ENCODE measurements around the gene SSH2.
"Not testable (repeated sequence)": the region's sequence is repeated elsewhere in the genome, so short reads cannot be mapped to it uniquely, and the experiment has no call there.

The SSH2 gene, protein sequence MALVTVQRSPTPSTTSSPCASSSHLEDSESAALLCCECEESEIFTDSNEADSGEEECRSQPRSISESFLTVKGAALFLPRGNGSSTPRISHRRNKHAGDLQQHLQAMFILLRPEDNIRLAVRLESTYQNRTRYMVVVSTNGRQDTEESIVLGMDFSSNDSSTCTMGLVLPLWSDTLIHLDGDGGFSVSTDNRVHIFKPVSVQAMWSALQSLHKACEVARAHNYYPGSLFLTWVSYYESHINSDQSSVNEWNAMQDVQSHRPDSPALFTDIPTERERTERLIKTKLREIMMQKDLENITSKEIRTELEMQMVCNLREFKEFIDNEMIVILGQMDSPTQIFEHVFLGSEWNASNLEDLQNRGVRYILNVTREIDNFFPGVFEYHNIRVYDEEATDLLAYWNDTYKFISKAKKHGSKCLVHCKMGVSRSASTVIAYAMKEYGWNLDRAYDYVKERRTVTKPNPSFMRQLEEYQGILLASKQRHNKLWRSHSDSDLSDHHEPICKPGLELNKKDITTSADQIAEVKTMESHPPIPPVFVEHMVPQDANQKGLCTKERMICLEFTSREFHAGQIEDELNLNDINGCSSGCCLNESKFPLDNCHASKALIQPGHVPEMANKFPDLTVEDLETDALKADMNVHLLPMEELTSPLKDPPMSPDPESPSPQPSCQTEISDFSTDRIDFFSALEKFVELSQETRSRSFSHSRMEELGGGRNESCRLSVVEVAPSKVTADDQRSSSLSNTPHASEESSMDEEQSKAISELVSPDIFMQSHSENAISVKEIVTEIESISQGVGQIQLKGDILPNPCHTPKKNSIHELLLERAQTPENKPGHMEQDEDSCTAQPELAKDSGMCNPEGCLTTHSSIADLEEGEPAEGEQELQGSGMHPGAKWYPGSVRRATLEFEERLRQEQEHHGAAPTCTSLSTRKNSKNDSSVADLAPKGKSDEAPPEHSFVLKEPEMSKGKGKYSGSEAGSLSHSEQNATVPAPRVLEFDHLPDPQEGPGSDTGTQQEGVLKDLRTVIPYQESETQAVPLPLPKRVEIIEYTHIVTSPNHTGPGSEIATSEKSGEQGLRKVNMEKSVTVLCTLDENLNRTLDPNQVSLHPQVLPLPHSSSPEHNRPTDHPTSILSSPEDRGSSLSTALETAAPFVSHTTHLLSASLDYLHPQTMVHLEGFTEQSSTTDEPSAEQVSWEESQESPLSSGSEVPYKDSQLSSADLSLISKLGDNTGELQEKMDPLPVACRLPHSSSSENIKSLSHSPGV (N-terminal part only)

GRCh38 chr17:29929533-29930408, at the start of gene SSH2:
Gene SSH2, minus strand, starts transcription at chr17:29930228. Its CDS starts 228 bp downstream, at chr17:29930000.
- peak; percentile 69 to 71 for DNase-seq (ENCODE audit: low read depth in 2 of 2)

DNA sequence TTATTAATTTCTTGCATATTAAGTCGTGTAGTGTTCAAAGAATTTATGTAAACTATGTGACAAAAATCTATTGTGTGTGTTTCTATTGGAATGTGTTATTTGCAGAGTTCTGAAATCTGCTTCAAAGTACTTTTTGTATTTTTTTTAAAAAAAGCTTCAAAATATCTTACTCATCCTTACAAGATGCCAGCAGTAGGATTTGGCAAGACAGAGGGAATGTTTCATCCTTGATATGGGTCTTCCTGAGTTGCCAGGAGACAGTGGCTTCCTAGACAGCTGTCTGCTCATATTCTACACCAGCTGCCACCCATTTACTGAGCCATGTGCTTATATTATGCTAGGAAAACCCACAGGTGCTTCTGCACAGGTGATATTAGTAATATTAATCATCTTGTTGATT, 47.8 kb upstream of the SSH2 start:
- no peak for DNase-seq (ENCODE audit: low read depth in 2 of 2)

GRCh38 chr17:29973005-29973404, 43.0 kb upstream of the SSH2 start:
- no peak for DNase-seq (ENCODE audit: low read depth in 2 of 2)

GRCh38 chr17:29972277-29972676, 42.2 kb upstream of the SSH2 start:
- no peak for DNase-seq (ENCODE audit: low read depth in 2 of 2)

DNA sequence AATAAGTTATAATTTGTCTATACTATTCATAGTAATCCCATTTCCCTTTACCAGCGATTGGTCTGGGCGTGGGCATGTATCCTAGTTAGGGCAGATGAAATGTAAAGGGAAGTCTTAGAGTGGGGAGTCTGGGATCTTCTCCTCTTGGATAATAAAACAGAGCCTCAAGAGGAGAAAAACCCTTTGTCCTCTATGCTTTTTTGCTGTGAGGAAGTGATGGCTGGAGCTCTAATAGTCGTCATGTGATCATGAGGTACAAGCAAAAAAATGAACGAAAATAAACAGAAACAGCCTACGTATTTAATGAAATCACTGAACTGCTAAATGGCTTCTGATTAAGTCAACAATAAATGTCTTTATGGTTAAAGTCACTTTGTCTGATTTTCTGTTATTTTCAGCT, 38.2 kb upstream of the SSH2 start:
- no peak for DNase-seq (ENCODE audit: low read depth in 2 of 2)

DNA sequence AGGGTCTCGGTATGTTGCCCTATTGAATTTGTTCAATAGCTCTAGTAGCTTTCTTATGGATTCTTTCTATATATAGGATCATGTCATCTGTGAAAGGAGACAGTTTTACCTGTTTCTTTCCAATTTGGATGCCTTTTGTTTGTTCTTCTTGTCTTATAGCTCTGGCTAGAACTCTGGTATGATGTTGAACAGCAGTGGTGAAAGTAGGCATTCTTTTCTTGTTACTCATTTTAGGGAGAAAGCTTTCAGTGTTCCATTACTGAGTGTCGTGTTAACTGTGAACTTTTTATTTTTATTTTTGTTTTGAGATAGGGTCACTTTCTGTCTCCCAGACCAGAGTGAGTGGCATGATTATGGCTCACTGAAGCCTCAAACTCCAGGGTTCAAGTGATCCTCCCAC, 32.6 kb upstream of the SSH2 start:
- DNase-seq (ENCODE audit: low read depth in 2 of 2), result no peak

GRCh38 chr17:29959658-29960337, 29.8 kb upstream of the SSH2 start:
- DNase-seq (ENCODE audit: low read depth in 2 of 2), result no peak

- no peak for DNase-seq (ENCODE audit: low read depth in 2 of 2)
Measured at GRCh38 chr17:29958947-29959657, 29.1 kb upstream of the SSH2 start.

GRCh38 chr17:29957488-29957887, 27.5 kb upstream of the SSH2 start:
- not testable (repeated sequence) for DNase-seq (ENCODE audit: low read depth in 2 of 2)

- DNase-seq (ENCODE audit: low read depth in 2 of 2), result no peak
Measured at GRCh38 chr17:29956225-29956624, 26.2 kb upstream of the SSH2 start.

GRCh38 chr17:29954405-29954804, 24.4 kb upstream of the SSH2 start:
- no peak for DNase-seq (ENCODE audit: low read depth in 2 of 2)

DNA sequence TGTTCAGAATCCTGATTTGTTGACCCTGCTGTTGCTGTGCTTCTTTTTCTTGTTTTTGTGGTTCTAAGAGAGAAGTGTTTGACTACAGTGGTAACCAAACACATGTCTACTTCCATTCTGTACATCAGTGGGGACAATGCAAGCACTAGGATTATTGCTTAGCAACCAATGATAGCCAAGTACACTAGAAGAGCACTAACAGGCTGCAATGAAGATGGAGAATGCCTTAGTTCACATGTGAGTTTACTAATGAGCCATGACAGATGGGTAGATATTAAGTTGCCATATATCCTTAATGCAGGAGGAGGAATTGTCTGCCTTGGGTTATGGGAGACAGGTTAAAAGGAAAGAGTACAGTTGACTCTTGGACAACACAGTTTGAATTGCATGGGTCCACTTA, 19.7 kb upstream of the SSH2 start:
- DNase-seq (ENCODE audit: low read depth in 2 of 2), result no peak

DNA sequence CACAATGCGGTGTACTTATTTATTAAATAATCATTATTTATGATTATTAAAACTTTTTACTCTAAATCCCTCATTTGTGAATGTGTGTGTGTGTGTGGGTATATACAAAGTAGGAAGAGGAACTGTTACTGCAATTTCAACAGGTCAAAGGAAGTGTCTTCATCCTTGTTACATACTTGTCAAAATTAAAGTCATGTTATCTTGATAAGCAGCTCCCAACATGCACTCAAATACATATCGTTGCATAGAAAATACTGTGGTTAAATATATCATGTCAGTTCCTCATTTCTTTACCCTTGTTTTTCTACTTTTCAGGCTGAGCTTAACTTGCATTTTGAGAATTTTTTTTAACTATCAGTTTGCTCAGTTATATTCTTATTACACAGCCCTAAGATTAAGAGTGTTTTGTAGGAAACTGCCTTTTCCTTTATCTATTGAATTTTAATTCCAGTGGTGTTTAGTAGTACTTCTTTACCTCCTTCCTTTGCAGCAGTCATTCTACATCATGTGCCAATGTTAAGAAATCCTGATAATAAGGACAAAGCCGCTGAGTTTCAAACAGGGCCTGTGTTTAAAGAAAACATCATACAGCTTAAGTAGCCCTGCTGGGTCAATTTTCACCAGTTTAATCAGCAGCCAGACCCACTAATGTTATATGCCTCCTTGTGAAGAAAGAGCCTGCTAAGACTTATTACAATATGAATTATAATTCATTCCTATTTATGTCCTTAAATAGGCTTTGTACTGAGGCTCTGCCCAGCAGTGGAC, 18.6 kb upstream of the SSH2 start:
- no peak for DNase-seq (ENCODE audit: low read depth in 2 of 2)

DNA sequence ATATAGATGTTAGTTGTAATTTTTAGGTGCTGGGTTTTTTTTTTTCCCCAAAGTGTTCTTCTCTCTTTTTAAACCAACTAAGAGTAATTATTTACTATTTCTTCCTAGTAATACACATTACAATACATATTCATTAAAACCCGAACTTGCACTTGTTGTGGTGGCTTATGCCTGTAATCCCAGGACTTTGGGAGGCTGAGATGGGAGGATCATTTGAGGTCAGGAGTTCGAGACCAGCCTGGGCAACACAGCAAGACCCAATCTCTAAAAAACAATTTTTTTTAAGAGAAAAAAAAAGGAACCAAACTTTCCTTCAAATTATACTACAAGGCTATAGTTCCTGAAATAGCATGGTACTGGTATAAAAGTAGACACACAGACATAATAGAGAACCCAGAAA, 15.3 kb upstream of the SSH2 start:
- DNase-seq (ENCODE audit: low read depth in 2 of 2), result no peak

- no peak for DNase-seq (ENCODE audit: low read depth in 2 of 2)
Measured at GRCh38 chr17:29941334-29941733, 11.3 kb upstream of the SSH2 start, which contains the start of gene EFCAB5. Gene EFCAB5, plus strand, starts transcription at chr17:29941634. Its CDS starts 163 bp downstream, at chr17:29941797.

DNA sequence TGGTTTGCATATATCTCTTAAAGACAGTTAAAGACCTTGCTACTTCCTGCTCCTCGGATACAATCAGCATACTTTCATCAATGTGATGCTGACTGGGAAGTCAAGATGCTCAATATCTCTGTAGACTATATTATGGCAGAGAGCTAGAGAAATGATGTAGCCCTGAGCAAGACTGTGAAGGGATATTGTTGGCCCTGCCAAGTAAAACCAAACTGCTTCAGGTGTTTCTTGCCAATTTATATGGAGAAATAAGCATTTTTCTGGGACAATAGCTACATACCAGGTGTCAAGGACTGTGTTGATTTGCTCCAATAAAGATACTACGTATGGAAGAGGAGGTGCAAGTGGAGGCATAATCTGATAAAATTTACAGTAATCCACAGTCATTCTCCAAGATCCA, 6.7 kb upstream of the SSH2 start:
- DNase-seq (ENCODE audit: low read depth in 2 of 2), result no peak

DNA sequence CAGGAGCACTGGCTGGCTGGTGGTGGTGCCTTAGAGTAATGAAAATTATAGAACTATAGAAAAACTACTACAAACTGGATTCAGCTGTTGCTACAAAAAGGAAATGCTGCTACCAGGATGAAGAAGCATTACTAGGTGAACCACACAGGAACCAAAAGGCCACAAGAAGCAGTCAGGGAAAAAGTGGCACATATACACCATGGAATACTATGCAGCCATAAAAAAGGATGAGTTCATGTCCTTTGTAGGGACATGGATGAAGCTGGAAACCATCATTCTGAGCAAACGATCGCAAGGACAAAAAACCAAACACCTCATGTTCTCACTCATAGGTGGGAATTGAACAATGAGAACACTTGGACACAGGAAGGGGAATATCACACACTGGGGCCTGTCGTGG, 5.9 kb upstream of the SSH2 start:
- not testable (repeated sequence) for DNase-seq (ENCODE audit: low read depth in 2 of 2)

GRCh38 chr17:29933379-29933778, 3.4 kb upstream of the SSH2 start:
- no peak for DNase-seq (ENCODE audit: low read depth in 2 of 2)

Data from stimulated activated CD4-positive, alpha-beta T cell treated with anti-CD3 and anti-CD28 coated beads, Interleukin-1b, Interleukin-23, amount 100 ng/mL, for 1 hour (primary cell).